ENCODE results near the gene GLYATL3.

- no peak for TF ChIP-seq CTCF (IDR thresholded peaks at IDR 0.05 in 2 of 3, conservative IDR thresholded peaks at IDR 0.05 in 1 of 3; ENCODE audit: control insufficient read depth in 2 of 3, extremely low read depth in 1 of 3, insufficient read depth in 1 of 3, low read depth in 3 of 3, low read length in 3 of 3)
- TF ChIP-seq DPF2 (IDR thresholded peaks at IDR 0.05), result no peak
- no peak for TF ChIP-seq NR2C2 (IDR thresholded peaks at IDR 0.05; ENCODE audit: borderline replicate concordance, control insufficient read depth, insufficient read length, low read depth)
- TF ChIP-seq NKRF (conservative IDR thresholded peaks at IDR 0.05), result no peak
- TF ChIP-seq MTA3 (IDR thresholded peaks at IDR 0.05; ENCODE audit: borderline replicate concordance, low read length), result no peak
- TF ChIP-seq EP300 (IDR thresholded peaks at IDR 0.05; ENCODE audit: borderline replicate concordance in 1 of 2, control insufficient read depth in 1 of 2, low read depth in 2 of 2, low read length in 2 of 2), result no peak
- no peak for TF ChIP-seq SP1 (IDR thresholded peaks at IDR 0.05; ENCODE audit: low read depth, low read length)
- TF ChIP-seq BRCA1 (IDR thresholded peaks at IDR 0.05; ENCODE audit: low read depth, low read length), result no peak
- TF ChIP-seq EZH2 (IDR thresholded peaks at IDR 0.05; ENCODE audit: borderline replicate concordance, control insufficient read depth, low read depth, low read length), result no peak
- TF ChIP-seq PAX8 (IDR thresholded peaks at IDR 0.05), result no peak
- no peak for TF ChIP-seq TCF12 (IDR thresholded peaks at IDR 0.05; ENCODE audit: low read depth, low read length)
Observed at GRCh38 chr6:49565855-49566254, 66.1 kb downstream of the GLYATL3 start.
